NCI-H345 treated with DMSO at 0.1 percent for 48 hours (cell line): Measurements from ENCODE around the gene CREB3L2.
"Not testable (repeated sequence)": the region's sequence is repeated elsewhere in the genome, so short reads cannot be mapped to it uniquely, and the experiment has no call there.

Source experiments
- DNase-seq: peaks from one replicate; lab custom pipeline; 2025; ENCODE audit not compliant: unreplicated experiment; lab: John Stamatoyannopoulos, UW

The CREB3L2 gene

DNA sequence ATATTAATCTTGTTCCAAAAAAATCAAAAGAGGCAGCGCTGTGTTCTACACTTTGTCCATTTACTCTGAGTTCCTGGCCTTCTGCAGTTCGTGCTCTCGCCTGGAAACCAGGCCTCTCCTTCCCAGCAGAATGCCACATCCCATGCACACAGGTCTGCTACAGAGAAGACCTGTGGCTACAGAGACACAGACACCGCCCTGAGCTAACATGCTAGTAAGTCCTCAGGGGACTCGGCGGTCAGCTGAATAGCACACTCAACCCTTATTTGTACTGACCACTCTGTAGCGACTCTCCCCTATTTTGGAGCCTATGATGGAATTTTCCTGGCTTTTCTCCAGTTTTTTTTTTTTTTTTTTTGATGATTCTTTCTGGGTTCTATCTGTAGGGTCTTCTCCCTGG is 12.8 kb downstream of the CREB3L2 start:
- no peak for DNase-seq

DNA sequence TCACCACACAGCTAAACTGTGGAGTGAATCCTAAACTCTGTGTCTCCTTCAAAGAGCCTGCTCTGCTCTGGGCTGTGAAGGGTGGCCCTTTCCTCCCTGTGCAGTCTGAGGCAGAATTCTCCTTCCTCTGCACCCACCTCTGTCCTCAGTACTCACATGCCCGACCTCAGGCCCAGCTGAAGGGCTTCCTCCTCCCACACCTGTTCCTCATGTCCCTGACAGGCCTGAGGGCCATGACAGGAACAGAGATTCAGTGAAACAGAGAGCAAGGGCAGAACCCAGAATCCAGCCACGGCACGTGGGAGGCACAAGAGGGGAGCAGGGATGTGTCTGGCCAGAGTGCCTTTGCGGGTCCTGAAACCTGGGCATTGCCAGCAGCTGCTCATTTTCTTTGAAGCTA is 13.9 kb downstream of the CREB3L2 start:
- no peak for DNase-seq

DNA sequence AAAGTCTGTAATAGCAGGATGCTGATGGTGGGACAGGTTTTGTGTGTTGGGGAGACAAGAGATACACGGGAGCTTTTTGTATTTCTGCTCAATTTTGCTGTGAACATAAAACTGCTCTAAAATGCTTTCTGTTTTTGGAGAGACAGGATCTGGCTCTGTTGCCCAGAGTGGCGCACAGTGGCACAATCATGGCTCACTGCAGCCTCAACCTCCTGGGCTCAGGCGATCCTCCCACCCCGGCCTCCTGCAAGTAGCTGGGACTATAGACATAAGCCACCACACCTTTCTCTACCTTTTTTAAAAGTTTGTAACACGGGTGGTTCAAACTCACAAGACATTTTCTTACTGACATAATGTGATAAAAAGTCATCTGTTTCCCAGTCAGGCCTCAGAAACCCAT is 14.3 kb downstream of the CREB3L2 start:
- no peak for DNase-seq

DNA sequence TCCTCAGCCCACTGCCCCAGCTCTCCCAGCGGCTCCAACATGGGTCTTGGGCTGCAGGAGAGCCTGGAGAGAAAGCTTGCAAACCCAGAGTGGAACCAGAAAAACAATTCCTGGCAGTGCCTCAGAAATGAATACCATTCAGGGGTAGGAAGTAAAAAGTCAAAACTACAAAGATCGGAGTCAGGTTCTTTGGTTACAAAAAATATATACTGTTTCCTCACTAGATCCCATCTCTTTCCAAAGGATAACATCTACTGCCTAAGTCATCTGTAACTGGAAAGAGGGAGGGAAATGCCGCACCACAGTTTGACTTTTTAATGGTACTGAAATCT is 14.9 kb downstream of the CREB3L2 start:
- no peak for DNase-seq

DNA sequence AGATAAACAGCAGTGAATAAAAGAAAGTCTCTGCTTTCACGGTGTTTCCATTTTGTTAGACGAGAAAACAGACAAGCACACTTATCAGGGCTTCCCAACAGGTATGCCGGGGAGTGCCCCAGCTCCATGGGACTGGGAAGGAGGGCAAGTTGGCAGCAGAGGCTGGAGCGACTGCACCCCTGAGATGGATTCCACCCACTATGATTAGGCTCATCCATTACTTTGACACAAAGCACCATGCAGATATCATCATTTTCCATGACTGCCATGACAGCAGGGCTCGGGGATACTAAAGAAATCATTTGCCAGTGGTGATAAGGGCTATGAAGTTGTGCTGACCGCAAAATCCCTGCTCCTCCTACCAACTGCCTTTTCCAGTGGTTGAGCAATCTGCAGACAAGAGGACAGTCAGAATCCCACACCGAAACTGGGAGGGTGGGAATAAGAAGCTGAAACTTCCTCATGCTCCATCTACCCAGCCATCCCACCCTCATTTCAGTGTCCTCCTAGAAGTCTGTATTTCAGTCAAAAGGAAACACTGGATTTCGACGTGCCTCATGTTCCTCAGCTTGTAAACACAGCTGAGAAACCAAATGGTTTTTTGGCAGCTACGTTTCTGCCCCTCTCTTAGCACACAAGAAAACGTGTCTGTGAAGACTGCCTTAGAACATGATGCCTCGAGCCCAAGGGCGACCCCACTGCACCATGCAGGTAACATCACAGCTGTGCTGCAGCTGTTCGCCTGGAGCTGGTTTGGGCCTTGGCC is 15.5 kb downstream of the CREB3L2 start:
- no peak for DNase-seq

DNA sequence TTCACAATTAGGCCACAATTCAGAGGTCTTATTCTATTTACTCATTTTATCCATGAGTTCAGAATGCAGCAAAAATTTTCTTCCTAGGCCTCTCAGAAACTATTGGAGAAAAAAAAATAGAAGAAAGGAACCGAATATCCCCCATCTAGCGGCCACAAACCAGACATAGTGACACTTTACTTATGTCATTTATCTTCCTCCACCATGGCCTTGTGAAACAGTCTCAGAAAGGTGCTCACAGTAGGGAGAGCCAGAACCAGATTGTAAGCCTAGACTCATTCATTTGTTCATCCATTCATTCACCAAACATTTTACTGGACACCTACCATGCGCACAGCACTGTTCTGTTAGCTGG is 16.0 kb downstream of the CREB3L2 start:
- no peak for DNase-seq

DNA sequence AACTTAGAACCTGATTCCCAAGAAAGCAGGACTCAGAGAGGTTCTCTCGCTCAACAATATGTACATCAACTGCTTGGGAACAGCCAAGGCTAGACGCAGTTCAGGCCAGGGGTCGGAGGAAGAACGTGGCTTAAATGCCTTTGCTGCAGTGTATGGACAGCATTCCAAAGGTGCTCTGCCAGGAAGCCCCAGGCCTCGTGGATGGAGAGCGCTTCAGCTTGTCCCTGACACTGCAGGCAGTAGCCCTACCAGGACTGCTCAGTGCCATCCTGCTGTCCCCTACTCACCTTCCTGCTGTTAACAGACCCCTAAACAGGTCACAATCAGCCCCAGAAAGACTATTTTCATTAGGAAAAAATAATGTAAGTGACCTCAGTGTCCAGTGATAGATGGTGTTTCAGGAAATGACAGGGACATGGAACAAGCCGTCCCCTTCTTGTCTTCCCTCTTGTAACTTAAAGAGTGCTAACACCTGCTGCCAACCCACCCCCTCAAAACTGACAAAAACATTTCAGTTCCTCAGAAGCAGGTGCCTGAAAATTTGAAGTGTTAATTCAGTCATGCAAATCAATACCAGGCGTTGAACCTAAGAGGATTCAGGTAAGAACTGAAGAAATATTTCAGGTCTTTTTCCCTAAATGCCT is 16.5 kb downstream of the CREB3L2 start:
- DNase-seq, result no peak

DNA sequence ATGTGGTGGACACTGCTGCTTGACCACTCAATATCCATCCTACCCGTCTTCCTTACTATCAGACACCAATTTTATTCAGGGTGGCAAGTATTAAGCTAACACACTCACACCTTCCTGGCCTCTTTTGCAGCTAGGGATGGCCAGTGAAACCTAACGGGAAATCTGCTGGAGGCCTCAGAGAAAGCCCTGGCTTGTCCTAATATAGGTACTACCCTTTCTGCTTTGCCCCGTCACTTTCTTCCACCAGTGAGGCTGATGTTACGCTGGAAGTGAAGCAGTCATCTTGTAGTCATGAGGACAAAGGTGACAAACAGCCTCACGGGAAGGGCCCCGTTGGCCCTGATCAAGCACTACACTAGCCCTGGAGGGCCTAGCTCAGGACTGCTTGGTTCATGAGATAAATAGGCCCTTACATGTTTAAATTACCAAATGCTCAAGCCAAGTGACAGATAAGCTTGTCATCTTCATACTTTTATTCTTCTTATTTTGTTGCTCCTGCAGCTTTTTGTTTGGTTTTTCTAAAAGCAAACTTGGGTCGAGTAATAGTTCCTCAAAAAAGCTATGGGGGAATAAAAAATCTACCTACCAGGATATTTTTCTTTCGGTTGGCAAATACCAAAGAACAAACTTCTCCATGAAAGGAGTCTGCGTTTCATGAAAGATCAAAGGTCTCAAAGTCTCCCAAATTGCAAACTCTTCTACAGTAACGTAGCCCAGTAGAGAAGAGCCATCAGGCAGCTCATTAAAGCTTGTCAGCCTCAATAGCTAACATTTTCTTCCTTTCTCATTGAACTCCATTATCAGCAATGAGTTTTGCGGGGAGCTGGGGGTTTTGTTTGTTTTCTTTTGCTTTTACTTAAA is 17.5 kb downstream of the CREB3L2 start:
- no peak for DNase-seq

DNA sequence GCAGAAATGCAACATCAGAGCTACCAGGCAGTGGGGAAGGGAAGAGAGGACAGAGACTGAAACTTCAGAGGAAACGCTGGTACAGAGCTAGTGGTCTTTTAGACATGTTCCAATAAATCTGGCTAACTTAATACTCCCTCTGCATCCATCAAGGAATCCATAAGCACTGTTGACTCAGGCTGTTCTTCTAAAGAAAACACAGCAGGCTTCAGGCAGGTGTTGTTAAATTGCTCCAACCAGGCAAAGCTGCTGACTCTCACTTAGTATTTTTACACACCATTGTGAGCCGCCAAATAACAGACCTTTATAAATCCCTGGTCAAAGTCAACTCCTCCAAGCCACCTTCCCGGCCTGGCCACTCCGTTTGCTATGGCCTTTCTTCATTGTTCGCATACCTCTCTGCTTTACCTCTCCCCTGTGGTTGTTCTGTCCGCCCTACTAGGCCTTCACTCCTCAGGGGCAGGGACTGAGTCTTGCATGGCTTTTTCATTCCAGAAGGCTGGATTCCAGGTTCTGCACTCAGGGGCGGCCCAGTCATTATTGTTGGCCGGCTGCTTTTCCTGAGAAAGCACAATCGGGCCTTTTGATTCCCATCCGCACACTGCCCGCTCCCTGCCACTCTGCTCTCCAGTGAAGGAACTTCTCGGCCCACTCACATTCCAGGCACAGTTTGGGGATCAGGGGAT is 18.4 kb downstream of the CREB3L2 start:
- no peak for DNase-seq

DNA sequence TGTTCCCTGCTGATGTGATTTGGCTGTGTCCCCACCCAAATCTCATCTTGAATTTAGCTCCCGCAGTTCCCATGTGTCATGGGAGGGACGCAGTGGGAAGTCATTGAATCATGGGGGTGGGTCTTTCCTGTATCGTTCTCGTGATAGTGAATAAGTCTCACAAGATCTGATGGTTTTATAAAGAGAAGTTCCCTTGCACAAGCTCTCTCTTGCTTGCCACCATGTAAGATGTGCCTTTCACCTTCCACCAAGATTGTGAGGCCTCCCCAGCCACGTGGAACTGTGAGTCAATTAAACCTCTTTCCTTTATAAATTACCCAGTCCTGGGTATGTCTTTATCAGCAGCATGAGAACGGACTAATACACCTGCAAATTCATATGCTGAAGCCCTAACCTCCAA is 19.5 kb downstream of the CREB3L2 start:
- DNase-seq, result not testable (repeated sequence)

DNA sequence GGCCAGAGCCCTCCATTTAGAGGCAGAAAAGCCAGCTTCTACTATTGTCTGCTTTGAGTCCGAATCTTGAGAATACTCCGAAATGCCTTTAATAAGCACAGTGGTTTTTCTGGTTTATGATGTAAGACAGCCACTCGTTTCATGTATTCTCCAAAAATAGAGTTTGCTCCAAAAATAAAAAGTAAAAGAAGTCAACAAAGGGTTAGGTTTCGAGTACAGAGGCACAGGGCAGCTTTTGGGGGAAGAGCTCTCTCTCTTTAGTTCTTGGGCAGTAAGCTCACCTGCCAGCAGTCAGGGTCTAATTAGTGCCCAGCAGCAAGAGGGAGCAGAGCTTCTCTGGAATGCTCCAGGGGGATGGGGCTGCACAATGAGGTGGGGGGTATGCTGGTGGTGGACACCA is 20.2 kb downstream of the CREB3L2 start:
- DNase-seq, result no peak

DNA sequence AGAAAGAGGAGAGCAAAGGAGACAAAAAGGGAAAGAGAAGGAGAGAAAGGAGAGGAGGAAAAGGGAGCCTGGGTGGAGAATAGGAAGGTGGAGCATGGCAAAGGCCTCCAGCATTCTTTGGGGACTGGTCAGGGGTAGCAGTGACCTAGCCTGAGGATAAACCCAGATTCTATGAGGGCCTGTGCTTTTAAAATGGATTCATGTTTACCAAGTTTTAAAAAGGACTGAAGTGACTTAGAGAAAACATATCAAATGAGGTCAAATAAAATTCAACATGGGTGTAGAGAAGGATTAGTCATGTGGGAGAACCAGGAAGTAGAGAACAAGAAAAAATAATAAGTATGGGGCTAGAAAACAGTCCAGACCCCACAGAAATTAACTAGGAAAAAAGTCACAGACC is 20.7 kb downstream of the CREB3L2 start:
- no peak for DNase-seq

DNA sequence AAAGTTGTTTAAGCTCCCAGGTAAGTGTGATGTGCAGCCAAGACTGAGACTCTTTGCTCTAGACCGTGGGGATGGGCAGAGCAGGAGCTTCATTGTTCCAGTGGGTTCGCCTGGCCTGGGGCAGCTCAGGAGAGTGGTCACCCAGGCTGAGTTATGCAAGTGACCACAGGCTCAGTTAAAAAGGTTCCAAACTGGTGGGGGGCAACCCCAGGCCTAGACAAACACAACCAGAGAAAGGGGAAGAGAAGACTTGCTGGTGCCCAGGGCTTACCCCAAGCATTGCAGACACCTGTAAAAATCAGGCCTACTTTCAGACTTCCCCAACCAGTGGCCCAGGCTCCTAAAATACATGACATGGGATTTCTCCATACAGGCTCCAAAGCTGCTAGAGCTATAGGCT is 21.6 kb downstream of the CREB3L2 start:
- DNase-seq, result no peak

DNA sequence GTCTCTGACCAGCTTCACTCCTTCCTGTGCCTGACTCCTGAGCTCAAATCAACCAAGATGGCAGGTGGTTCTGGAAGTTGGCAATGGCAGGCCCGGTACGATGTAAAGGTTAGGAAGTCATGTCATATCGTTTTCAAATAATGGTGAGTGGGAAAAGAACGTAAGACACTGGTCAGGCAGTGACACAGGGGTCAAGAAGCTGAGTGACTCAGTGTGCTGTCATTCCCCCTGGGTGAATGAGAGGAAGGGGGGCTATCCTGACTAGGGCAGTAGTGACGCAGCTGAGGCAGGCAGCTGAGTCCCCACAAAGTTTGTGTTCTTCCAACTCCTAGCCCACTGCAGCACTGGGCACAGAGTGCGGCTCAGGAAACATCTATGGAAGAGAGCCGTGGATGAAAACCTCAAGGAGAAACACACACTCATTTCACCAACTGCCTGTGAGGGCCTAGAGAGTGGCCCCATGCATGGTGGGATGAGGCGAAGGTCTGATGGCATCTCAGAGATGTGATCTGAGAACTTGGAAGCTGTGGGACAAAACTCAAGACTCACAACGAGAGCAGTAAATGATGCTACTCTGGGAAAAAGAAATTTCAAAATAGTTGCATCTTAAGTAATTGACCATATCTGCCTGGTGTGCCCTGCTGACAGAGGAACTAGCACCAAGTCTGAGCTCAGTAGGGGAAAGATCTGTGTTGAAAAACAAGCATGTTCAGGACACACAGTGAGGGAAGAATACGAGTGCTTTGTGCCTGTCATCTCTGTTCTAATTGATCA is 23.2 kb downstream of the CREB3L2 start:
- DNase-seq, result no peak

DNA sequence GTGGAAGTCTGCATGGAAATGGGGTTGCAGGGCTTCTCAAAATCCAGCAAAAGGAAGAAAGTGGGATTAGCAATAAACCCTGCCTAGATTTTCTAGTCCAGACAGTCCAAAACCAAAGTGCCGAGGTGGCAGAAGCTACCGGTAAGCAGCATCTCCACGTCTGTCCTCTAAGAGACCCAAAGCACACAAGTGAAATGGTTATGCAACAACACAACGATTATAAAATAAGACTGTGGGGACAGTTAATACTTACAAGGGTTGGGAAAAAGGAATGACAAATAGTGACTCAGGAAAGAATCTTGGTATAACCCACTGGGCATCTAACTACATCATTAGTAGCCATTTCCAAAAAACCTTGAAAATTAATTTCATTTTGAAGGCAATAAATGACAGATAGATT is 24.7 kb downstream of the CREB3L2 start:
- no peak for DNase-seq

DNA sequence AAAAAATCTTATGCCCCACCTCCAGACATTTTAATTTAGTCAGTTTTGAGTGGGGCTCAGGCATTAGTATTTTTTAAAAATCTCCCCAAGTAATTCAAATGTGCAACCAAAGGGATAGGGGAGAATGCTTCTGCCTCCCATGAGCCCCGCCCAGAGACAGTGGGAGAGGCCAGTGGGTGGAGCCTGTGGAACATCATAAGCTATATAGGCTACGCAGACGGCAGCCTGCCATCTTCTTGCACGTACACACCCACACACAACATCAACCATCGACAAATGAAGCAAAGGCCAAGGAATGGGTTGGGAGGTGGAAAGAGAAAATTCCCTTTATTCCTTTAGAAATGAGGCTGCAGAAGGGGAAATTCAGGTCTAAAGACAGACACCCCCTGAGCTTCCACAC is 25.2 kb downstream of the CREB3L2 start:
- DNase-seq, result no peak

DNA sequence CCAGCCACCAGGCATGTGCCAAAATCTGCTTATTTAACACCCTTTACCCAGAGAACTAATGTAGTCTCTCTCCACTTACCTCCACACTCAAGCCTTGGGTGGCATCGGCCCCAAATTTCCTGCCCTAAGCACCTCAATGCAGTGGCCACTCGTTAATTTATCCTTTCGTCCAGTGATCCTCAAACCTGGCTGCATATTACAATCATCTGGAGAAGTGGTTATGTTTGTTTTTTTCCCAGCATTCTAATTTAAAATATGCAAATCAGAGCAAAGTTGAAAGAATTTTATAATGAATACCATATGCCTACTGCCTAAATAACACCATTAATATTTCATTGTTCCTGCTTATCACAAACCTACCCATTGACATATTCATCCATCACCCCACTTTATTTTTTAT is 25.7 kb downstream of the CREB3L2 start:
- DNase-seq, result no peak

DNA sequence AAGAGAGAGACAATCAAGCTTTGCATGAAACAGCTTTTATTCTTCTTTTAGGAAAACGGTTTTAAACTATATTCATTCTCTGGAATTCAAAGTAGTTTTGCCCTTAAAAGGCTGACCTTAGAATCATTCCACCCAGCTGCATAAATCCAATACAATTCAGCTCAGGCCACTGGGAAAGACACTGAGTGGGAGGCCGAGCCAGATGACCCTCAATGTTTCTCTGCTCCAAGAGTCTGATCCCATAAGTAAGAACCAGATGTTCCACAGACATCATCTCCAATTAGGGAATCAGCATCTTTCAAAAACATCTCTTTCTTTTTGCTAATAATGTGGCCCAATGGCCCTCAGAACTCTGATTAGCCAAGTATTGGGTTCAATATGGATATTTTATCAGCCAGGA is 26.1 kb downstream of the CREB3L2 start:
- no peak for DNase-seq

DNA sequence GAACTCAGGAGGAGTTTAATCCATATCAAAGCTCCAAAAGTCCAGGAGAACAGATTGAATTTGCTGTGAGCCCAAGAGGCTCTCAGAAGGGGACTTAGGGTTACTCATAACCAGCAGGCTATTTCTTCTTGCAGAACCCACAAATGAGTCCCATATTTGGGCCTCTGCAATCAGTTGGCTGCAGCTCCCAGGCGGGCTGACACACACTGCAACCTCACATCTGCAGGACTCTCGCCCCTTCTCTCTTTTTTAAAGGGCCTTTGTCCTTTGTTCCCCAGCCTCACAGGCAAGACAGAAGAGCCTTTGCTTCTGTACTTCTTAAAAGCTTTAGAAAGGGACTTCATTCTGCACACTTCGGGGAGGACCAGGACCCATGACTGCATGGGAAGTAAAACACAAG is 26.7 kb downstream of the CREB3L2 start:
- no peak for DNase-seq

DNA sequence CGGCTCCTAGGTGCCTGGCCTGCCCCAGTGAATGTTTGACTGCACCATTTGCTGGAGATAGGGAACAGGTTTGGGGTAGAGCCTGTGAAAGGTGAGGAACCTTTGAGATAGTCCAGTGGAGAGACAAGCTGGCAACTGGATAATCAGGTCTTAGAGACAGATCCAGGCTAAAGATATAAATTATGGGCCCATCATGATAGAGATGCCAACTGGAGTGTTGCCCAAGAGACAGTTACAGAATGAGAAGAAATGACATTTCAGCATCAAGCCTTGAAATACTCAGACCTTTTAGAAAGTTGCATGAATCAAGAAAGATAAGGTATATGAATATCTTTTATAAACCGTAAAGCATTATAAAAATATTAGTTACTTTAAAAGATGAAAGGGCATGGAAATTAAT is 27.1 kb downstream of the CREB3L2 start:
- DNase-seq, result no peak
